Coronary artery (tissue), 2 donors: ENCODE results near the gene CDCA3.
A peak's percentile ranks its signal among the peaks of the same experiment; 100 is the strongest.
"Not testable (repeated sequence)": the region's sequence is repeated elsewhere in the genome, so short reads cannot be mapped to it uniquely, and the experiment has no call there.

Source experiments
- DNase-seq: peaks from one replicate; pipeline ENCODE4 v3.0.0-alpha.2; 2017; ENCODE audit warnings: low spot score
- H3K27ac ChIP-seq, 2 donors: fragments of 200-600 bp; sonication (generic); one replicate each; pipeline ENCODE4 v1.5.1; 2016 to 2019
- H3K4me3 ChIP-seq: fragments of 200-600 bp; sonication (generic); 2 replicates; pipeline ENCODE4 v1.5.1; 2016; ENCODE audit warnings: mild to moderate bottlenecking, moderate library complexity
- TF ChIP-seq, protein P1 (sequence below): fragments of 200-600 bp; sonication (generic); IDR thresholded peaks from one replicate; pipeline ENCODE4 v1.5.1; 2019; ENCODE audit warnings: antibody characterized with exemption

Gene CDCA3

DNA sequence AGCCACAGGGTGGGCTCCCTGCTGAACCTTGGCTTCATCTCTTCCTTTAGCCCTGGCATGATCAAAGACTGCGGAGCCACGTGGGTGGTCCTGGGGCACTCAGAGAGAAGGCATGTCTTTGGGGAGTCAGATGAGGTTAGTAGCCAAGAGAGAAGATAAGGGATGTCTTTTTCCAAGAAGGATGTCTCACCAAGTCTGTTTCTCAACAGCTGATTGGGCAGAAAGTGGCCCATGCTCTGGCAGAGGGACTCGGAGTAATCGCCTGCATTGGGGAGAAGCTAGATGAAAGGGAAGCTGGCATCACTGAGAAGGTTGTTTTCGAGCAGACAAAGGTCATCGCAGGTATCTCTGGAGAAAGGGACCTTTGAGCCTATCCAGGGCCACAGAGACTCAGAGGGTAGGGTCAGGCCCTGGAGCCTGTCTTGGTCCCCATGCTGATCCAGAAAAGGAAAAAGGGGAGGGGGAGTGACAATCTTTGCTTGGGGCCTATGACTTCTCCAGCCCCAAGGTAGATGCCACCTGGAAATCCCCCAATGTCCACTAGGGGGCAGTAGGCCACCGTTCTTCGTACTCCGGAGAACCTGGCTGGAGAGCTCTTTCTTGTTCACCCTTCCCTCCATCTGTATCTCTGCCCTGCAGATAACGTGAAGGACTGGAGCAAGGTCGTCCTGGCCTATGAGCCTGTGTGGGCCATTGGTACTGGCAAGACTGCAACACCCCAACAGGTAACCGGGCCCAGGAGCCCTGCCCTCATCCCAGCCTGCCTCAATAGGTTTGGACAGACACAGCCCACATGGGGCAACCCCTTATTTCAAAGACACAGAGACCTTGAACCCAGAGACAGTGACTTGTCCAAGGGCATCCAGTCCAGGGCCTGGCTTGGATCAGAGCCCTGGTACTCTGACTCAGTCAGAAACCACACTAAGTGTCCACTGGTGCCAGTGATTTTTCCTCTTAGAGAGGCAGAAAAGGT lies 18.2 kb upstream of the CDCA3 start:
- no peak for DNase-seq
- Histone ChIP-seq H3K27ac (peak overlapping the region in 1 of 2 donors; percentile 99), H3K4me3 (peak overlapping the region; percentile 81)
- TF ChIP-seq, protein P1, sequence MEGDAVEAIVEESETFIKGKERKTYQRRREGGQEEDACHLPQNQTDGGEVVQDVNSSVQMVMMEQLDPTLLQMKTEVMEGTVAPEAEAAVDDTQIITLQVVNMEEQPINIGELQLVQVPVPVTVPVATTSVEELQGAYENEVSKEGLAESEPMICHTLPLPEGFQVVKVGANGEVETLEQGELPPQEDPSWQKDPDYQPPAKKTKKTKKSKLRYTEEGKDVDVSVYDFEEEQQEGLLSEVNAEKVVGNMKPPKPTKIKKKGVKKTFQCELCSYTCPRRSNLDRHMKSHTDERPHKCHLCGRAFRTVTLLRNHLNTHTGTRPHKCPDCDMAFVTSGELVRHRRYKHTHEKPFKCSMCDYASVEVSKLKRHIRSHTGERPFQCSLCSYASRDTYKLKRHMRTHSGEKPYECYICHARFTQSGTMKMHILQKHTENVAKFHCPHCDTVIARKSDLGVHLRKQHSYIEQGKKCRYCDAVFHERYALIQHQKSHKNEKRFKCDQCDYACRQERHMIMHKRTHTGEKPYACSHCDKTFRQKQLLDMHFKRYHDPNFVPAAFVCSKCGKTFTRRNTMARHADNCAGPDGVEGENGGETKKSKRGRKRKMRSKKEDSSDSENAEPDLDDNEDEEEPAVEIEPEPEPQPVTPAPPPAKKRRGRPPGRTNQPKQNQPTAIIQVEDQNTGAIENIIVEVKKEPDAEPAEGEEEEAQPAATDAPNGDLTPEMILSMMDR, result peak; percentile 92

DNA sequence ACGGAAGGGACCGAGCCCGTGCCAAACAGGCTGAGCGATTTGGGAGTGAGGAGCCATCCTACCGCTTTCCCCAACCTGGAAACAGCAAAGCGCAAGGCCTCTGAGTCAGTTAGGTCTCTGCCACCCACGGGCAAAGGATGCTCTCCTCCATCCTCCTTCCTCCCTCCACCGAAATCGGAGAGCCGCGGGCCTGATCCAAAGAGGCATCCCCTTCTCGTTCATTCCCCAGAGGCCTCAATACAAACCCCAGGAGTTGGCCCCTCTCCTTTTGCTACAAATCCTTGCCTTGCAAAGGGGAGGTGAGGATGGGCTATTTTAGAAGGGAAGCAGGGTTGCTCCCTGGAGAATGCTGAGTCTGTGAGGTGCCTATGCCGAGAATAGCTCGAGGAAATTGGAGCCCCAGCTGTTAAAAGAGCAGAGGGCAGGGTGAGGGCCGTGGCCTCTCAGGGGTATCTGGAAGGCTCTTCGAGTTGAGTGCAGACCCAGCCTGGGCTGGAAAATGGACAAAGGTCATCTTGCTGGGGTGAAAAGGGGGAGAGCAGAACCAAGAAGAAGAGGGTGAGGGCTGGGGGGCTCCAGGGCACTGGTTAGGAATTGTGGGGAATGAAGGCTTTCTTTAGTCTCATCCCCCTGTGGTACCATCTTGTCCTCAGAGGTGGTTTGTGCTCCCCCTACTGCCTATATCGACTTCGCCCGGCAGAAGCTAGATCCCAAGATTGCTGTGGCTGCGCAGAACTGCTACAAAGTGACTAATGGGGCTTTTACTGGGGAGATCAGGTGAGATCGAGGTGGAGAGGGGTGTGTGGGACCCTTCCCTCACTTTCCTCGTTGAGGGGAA lies 17.3 kb upstream of the CDCA3 start:
- Histone ChIP-seq H3K4me3 (peak overlapping the region; percentile 81), H3K27ac (peak overlapping the region; percentile 93 to 99)
- TF ChIP-seq, protein P1, result no peak
- DNase-seq, result no peak

DNA sequence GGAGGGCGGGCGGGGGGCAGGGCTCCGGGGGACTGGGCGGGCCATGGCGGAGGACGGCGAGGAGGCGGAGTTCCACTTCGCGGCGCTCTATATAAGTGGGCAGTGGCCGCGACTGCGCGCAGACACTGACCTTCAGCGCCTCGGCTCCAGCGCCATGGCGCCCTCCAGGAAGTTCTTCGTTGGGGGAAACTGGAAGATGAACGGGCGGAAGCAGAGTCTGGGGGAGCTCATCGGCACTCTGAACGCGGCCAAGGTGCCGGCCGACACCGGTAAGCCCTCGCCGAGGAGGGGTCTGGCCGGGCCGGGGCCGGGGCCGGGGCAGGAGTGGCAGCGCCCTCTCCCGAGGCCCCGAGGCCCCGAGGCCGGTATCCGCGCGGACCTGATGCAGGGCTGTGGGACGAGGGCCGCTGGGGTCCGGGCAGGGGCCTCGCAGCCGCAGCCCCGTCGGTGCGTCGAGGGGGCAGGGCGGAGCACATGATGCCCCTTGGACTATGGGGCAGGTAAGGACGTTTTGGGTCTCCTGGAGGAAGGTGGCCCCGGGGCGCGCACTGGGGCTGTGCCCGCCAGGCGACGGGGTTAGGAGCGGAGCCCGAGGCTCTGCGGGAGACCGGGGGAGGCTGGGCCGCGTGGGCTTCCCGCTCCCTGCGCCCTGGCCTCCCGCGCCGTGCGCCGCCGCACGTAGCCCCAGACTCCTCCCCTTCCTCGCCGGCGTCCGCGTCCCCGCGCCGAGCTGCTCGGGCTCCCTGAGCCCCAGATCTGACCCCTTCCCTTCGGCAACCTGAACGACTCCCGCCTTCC lies 16.5 kb upstream of the CDCA3 start, which contains the start of gene TPI1:
Gene TPI1 (plus strand): TSS at position 119 of the 798 bp plus-strand sequence. CDS start 36 bp downstream, at position 155.
- Histone ChIP-seq H3K4me3 (peak within 1 kb of the TSS; percentile 81), H3K27ac (peak within 1 kb of the TSS; percentile 93 to 99)
- no peak for DNase-seq
- TF ChIP-seq, protein P1, result no peak

DNA sequence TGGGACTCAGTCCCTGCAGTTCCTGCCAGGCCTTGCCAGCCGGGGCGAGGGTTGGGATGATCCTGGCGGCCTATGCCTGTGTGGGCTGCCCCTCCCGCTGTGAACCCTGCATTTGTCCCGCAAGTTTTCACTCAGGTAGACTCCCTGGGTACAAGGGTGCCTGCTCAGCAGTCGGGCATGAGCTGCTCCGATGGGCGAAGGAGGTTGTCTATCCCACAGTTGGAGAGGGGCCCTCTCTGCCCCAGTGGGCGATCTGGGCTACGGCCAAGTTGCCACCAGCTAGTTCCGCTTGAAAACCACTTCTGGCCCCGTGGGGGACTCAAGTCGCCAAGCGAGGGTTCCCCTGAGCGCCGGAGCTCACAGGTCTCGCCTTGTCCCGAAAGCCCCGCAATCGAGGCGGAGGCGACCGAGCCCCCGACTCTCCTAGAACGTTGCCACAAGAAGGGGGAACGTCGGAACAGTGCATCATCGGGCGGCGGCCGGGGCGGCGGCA lies 15.9 kb upstream of the CDCA3 start:
- H3K4me3 ChIP-seq, result peak overlapping the region; percentile 81
- peak; percentile 92 for DNase-seq
- peak overlapping the region; percentile 93 to 99 for H3K27ac ChIP-seq
- TF ChIP-seq, protein P1, result no peak

DNA sequence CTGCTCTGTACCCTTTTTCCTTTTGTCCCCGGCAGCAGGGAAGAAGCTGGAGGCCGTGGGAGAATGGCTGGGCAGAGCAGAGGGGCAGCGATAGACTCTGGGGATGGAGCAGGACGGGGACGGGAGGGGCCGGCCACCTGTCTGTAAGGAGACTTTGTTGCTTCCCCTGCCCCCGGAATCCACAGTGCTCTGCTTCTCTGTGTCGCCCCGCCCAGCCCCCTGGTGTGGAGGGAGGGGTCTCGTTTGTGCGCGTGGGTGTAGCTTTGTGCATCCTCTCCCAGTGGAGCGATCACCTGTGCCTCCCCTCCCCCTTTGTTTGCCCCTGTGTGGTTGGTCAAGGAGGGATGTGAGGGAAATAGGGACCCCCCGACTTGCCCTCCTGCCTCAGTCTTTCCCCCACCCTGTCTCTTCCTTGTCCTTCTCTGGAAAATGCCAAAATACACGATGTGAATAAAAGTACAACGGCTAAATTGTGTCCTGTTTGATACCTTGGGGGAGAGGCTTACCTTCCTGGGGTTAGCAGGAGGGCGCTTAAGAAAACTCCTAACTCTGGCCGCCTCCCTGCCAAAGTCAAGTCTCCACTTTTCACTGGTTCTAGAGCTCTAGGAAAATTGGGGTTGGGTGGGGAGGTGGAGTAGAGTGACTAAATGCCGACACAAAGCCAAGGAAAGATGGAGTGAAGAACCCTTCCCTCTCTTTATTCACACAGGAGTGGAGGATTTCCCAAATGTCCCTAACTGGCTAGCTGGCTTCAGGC lies 15.3 kb upstream of the CDCA3 start:
- H3K27ac ChIP-seq, result peak overlapping the region; percentile 93 to 99
- DNase-seq, result no peak
- peak overlapping the region; percentile 81 for H3K4me3 ChIP-seq
- TF ChIP-seq, protein P1, result no peak

DNA sequence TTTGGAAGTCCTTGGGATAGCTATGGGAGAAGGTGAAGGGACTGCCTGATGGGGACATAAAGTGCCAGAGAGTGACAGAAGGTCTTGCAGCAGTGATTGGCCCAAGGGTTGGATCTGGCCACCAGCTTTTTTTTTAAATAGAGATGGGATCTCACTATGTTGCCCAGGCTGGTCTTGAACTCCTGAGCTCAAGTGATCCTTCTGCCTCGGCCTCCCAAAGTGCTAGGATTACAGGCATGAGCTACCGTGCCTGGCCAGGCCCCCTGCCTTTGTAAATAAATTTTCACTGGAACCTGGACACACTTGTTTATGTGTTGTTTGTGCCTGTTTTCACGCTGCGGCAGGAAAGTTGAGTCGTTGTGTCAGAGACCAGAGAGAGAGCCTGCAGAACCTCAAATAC lies 14.2 kb upstream of the CDCA3 start:
- DNase-seq, H3K27ac ChIP-seq, H3K4me3 ChIP-seq: not testable (repeated sequence)
